Activated naive CD8-positive, alpha-beta T cell (primary cell): ENCODE data around the gene CEP85.

Source experiments
- H3K27ac Mint-ChIP-seq: one replicate; pipeline ENCODE4 v1.8.0; 2021; ENCODE audit warnings: mixed read lengths
- H3K27me3 Mint-ChIP-seq: one replicate; pipeline ENCODE4 v1.8.0; 2021; ENCODE audit warnings: mixed read lengths
- H3K36me3 Mint-ChIP-seq: one replicate; pipeline ENCODE4 v1.8.0; 2021; ENCODE audit warnings: mixed read lengths
- H3K4me1 Mint-ChIP-seq: one replicate; pipeline ENCODE4 v1.8.0; 2021; ENCODE audit warnings: low read depth, mixed read lengths
- H3K4me3 Mint-ChIP-seq: one replicate; pipeline ENCODE4 v1.8.0; 2021; ENCODE audit warnings: mild to moderate bottlenecking, mixed read lengths
- H3K9me3 Mint-ChIP-seq: one replicate; pipeline ENCODE4 v1.8.0; 2021; ENCODE audit warnings: low read depth, mixed read lengths

The CEP85 gene

GRCh38 chr1:26320896-26321295 is 86.9 kb downstream of the CEP85 start:
- Mint-ChIP-seq H3K4me3 (peak overlapping the region; percentile 95), H3K4me1 (peaks cover 64% of the 10 kb centered on the region), H3K36me3 (peaks cover 2% of the 10 kb centered on the region), H3K9me3 (no peaks in the 10 kb centered on the region), H3K27me3 (no peaks in the 10 kb centered on the region), H3K27ac (peak overlapping the region; percentile 99)

- peaks cover 59% of the 10 kb centered on the region for H3K4me1 Mint-ChIP-seq
- H3K36me3 Mint-ChIP-seq = peaks cover 2% of the 10 kb centered on the region
- no peaks in the 10 kb centered on the region for H3K9me3 Mint-ChIP-seq
- no peaks in the 10 kb centered on the region for H3K27me3 Mint-ChIP-seq
- H3K4me3 Mint-ChIP-seq = peak overlapping the region; percentile 93
- H3K27ac Mint-ChIP-seq = peak overlapping the region; percentile 99
These were observed 87.5 kb downstream of the CEP85 start for GRCh38 chr1:26321315-26322041.

GRCh38 chr1:26322042-26322331 is 88.0 kb downstream of the CEP85 start:
- peaks cover 2% of the 10 kb centered on the region for H3K36me3 Mint-ChIP-seq

GRCh38 chr1:26323382-26323781 is 89.4 kb downstream of the CEP85 start:
- Mint-ChIP-seq H3K4me3 (no peak overlapping the region), H3K27ac (peak overlapping the region; percentile 79), H3K36me3 (peaks cover 2% of the 10 kb centered on the region), H3K9me3 (no peaks in the 10 kb centered on the region), H3K4me1 (peaks cover 41% of the 10 kb centered on the region), H3K27me3 (no peaks in the 10 kb centered on the region)

More at GRCh38 chr1:26322042-26322331, 88.0 kb downstream of the CEP85 start:
- no peak overlapping the region for H3K27ac Mint-ChIP-seq
- H3K27me3 Mint-ChIP-seq = no peaks in the 10 kb centered on the region
- no peak overlapping the region for H3K4me3 Mint-ChIP-seq
- H3K4me1 Mint-ChIP-seq = peaks cover 54% of the 10 kb centered on the region
- no peaks in the 10 kb centered on the region for H3K9me3 Mint-ChIP-seq

- H3K4me3 Mint-ChIP-seq = no peak overlapping the region
- no peaks in the 10 kb centered on the region for H3K9me3 Mint-ChIP-seq
- no peaks in the 10 kb centered on the region for H3K27me3 Mint-ChIP-seq
- H3K27ac Mint-ChIP-seq = peak overlapping the region; percentile 64
- H3K4me1 Mint-ChIP-seq = peaks cover 32% of the 10 kb centered on the region
- H3K36me3 Mint-ChIP-seq = peaks cover 2% of the 10 kb centered on the region
These were observed 90.5 kb downstream of the CEP85 start for GRCh38 chr1:26324550-26324949.

GRCh38 chr1:26327956-26328362 is 94.0 kb downstream of the CEP85 start:
- no peaks in the 10 kb centered on the region for H3K27me3 Mint-ChIP-seq
- no peak overlapping the region for H3K4me3 Mint-ChIP-seq
- H3K36me3 Mint-ChIP-seq = no peaks in the 10 kb centered on the region
- no peak overlapping the region for H3K27ac Mint-ChIP-seq
- peaks cover 3% of the 10 kb centered on the region for H3K4me1 Mint-ChIP-seq
- no peaks in the 10 kb centered on the region for H3K9me3 Mint-ChIP-seq
